GM21717 (cell line): ENCODE measurements around the gene RPRD1B.
A peak's percentile ranks its signal among the peaks of the same experiment; 100 is the strongest.

Source experiments
- ATAC-seq: cut with Tn5 transposase; IDR thresholded peaks from one replicate; pipeline ENCODE4 v1.9.1; 2021; ENCODE audit warnings: mild to moderate bottlenecking, moderate library complexity; ENCODE audit not compliant: unreplicated experiment

The RPRD1B gene

GRCh38 chr20:38033330-38034107 lies at the start of gene RPRD1B, which contains the start of gene TTI1:
TSS of gene RPRD1B (plus strand) at chr20:38033746. CDS start at chr20:38033948, 202 bp downstream.
TSS of gene TTI1 (minus strand) at chr20:38033456. CDS start at chr20:38013816, 19,640 bp downstream.
- peak; percentile 76 for ATAC-seq

GRCh38 chr20:37984018-37984785 lies 49.3 kb upstream of the RPRD1B start:
- ATAC-seq: no peak

- no peak for ATAC-seq
Observed at GRCh38 chr20:37986044-37986858, 47.3 kb upstream of the RPRD1B start.

GRCh38 chr20:37986873-37987601 lies 46.5 kb upstream of the RPRD1B start:
- ATAC-seq: no peak

GRCh38 chr20:37987602-37988290 lies 45.8 kb upstream of the RPRD1B start:
- ATAC-seq: no peak

GRCh38 chr20:37988306-37988954 lies 45.1 kb upstream of the RPRD1B start:
- ATAC-seq: no peak

GRCh38 chr20:37989601-37990295 lies 43.8 kb upstream of the RPRD1B start:
- ATAC-seq: no peak

GRCh38 chr20:37990571-37991151 lies 42.9 kb upstream of the RPRD1B start:
- ATAC-seq: peak; percentile 83

- ATAC-seq: no peak
Observed at GRCh38 chr20:37991157-37991866, 42.2 kb upstream of the RPRD1B start.

- ATAC-seq: no peak
Observed at GRCh38 chr20:37991908-37992307, 41.6 kb upstream of the RPRD1B start.

- no peak for ATAC-seq
Observed at GRCh38 chr20:37992802-37993409, 40.6 kb upstream of the RPRD1B start.

- no peak for ATAC-seq
Observed at GRCh38 chr20:37994512-37994911, 39.0 kb upstream of the RPRD1B start.

GRCh38 chr20:37995856-37996605 lies 37.5 kb upstream of the RPRD1B start:
- ATAC-seq: no peak

GRCh38 chr20:37997516-37997915 lies 36.0 kb upstream of the RPRD1B start:
- no peak for ATAC-seq

GRCh38 chr20:37999526-38000263 lies 33.9 kb upstream of the RPRD1B start:
- ATAC-seq: no peak

- no peak for ATAC-seq
Observed at GRCh38 chr20:38000293-38000692, 33.3 kb upstream of the RPRD1B start.
